Left lobe of liver (tissue), 2 donors: ENCODE data around the gene NLRC3. TPM values are rescaled to one million over a fixed set of nuclear protein-coding genes. Genes with fewer than 3 reads are reported as not detected.

Source experiments
- ATAC-seq: fragments of 200-7000 bp; cut with Tn5 transposase; one replicate; pipeline ENCODE4 v1.9.1; 2020; ENCODE audit warnings: mild to moderate bottlenecking, moderate library complexity
- DNase-seq: peaks from one replicate; pipeline ENCODE4 v3.0.0-alpha.2; 2020; ENCODE audit warnings: low spot score
- total RNA-seq: library from RNA; stranded (reverse); gene quantifications from one replicate; pipeline ENCODE4 v1.2.1, GENCODE V29; 2021
- donor health status: DM: no; HTN: no; CAD: no; lungs with moderate emphysema.
- donor health status: DM: no; HTN: yes; CAD: no.

Gene NLRC3
- total RNA-seq, 1 donor from 2014 or later: 0.81 TPM

DNA sequence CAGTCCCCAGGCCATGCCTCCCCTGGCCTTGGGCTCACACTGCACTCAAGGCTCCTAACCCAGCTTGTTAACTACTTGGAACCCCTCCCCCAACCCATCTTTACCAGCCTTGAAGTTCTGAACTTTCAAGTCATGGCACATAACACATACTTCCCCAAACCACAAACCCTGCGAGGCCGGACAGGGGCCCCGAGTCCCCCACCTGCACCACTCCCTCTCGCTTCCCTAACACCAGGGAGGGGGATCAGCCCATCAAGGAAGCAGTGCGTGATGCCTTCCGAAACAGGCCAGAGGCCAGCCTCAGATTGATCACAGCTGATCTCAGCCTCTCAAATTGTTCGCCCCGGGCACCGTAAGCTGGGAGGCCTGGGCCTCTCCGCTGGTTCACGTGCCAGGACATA is 3.0 kb upstream of the NLRC3 start:
- ATAC-seq: no peak
- no peak for DNase-seq

DNA sequence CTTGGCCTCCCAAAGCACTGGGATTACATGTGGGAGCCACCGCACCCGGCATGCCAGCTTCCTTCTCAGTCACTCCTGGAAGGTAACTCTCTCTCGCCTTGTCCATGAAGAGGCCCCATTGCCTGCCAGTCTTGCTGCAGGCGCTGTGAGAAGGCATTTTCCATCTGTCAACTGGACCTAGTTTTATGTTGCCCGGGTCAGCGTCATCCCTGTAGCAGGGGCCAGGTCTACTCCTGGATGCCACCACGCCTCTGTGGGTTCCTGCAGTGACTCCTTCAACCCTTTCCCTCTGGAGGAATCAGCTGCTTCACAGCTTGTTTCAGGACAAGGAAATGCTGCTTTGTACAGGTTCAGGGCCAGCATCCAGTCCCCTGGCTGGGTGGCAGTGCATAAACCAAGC is 2.6 kb upstream of the NLRC3 start:
- ATAC-seq (no peak), DNase-seq (no peak)

DNA sequence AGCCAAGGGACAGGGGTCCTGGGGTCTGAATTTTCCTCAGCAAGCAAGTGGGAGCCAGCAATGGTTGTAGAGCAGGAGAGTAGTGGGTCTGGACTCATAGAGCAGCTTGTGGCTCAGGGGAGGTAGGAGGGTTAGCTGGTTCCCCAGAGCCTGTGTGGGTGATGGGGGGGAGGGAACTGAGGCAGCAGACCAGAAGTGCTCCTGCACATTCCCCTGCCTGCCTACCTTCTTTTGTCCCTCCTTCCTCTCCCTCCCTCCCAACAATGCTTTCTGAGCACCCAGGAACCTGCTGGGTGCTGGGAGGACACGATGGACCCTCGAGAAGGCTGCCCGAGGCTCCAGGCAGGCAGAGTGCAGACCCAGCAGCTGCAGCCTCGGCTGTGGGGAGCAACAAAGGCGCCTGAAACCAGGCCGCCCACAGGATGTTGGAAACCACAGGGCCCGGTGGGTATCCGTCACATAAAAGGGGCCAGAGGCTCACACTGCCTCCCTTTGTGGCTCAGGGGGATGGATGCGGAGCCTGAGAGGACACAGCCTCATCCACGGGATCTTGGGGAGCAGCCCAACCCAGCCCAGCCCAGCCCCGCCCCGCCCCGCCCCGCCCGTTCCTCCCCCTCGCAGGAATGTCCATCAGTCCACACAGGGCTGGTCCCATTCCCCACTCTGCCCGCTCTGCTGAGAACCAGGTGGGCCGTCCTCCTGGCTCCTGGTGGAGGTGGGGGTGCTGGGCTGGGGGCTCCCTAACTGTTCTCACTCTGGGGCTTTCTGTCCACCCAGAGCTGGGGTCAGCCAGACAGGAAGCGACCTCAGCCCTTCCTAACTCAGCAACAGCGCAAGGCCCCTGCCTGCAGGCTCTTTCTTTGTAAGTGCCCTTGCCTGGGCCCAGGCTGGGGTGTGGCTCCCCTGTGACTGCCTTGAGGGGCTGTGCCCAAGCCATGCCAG is 1.7 kb upstream of the NLRC3 start:
- no peak for DNase-seq

DNA sequence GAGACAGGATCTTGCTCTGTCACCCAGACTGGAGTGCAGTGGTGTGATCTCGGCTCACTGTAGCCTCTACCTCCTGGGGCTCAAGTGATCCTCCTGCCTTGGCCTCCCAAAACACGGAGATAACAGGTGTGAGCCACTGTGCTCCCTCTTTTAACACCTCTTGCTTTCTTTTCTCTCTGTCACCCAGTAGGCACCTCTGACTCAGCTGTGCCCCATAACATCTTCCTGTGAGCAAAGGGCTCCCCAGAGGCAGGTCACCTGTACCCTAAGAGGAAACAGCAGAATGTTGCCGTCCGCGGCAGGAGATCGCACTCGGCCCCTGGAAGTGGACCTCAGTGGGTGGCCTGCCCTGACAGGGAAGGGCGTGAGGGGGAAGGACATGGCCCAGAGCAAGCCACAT is 918 bp upstream of the NLRC3 start:
- ATAC-seq: no peak
- no peak for DNase-seq

More for the DNA sequence above, 1.7 kb upstream of the NLRC3 start:
- ATAC-seq: no peak

DNA sequence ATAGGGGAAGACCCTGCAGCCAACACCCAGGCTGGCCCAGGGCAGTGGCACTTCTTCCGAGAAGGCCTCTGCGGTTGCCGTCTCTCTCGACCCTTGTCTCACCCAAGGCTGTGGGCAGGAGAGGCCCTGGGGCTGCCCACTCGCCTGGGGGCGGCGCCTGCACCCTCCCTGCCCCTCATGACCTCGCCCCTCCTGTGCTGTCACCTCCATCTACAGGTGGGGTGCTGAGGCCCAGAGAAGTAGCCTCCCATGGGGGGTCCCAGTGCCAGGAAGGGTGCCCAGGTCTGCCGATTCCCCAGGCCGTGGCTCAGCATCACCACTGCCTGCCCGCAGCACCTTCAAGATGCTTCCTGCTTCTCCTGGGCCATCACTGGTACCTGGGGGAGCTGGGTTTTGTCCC is 992 bp downstream of the NLRC3 start:
- ATAC-seq (no peak), DNase-seq (no peak)

DNA sequence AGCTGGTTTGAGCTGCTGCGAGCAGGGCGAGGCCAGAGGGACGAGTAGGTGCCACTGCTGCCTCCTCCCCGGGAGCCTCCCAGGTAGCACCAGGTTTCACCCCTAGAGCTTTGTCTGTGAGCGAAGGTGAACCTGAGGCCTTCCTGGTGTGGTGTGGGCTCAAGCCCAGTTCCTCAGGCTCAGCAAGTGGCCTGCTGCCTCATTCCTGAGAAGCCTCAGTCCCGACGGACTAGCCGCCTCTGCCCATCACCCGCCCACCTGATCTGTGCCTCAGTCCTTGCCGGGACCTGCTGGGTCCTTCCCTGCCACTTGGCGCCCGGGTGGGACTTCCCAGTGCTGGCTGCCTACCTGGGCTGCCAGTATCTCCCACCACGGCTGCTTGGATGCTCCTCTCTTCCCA is 1.7 kb downstream of the NLRC3 start:
- no peak for ATAC-seq
- DNase-seq: no peak

DNA sequence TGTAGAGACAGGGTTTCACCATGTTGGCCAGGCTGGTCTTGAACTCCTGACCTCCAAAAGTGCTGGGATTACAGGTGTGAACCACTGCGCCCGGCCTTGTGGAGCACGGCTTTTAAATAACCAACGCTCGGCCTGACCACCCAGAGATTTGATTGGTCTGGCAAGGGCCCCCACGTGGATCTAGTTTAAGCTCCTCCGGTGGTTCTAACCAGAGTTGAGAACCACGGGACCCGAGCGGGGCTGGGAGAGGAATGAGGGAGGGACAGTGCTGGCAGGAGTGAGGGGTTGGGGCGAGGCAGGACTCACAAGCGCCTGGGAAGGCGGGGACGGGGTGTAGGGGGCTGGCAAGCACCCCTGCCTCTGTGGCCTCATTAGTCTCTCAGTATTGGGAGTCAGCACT is 3.0 kb downstream of the NLRC3 start:
- no peak for DNase-seq
- no peak for ATAC-seq

DNA sequence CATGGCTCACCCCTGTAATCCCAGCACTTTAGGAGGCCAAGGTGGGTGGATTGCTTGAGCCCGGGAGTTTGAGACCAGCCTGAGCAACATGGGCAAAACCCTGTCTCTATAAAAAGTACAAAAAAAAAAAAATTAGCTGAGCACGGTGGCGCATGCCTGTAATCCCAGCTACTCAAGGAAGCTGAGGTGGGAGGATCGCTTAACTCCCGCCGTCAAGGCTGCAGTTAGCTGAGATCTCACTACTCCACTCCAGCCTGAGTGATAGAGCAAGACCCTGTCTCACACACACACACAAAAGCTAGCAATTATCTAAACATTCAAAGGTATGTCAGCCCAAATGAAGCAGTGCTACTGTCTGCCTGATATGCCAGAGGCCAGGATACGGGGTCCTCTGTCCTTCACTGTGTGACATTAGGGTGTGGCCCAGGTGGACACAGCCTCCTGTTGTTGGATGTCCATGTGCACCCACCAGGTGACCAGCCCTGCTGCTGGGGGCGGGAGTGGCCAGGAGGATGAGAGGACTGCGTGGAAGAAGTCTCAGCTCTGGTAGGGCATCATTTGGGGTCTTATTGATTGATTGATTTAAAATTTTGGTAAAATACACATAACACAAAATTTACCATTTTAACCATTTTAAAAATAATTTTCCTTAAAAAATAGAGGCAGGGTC is 3.9 kb downstream of the NLRC3 start:
- ATAC-seq (no peak), DNase-seq (no peak)

DNA sequence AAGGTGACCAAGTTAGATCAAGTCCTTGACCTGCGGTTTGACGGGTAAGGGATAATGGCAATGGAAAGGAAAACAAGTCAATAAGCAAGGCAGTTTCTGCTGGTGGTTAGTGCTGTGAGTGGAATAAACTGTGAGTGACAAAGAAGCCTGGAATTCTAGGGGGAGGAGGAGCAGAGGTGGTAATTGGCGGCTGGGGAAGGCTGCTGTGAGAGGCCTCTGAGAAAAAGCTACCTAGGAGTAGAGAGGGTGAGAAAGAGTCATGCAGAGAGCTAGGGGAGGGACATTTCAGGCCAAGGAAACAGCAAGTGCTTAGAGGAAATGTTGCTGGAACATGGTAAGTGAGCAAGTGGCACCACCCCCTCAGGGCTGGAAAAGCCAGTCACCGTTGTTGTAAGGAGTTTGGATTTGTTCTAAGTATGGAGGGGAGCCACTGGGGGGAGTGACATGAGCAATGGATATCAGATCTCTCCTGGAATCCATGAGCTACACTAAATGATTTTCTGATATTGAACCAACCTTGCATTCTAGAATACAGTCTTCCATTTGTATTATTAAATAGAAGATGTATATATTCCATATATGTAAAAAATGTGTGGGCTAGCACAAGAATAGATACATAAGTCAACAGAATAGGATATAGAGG is 6.7 kb downstream of the NLRC3 start:
- DNase-seq (no peak), ATAC-seq (no peak)

DNA sequence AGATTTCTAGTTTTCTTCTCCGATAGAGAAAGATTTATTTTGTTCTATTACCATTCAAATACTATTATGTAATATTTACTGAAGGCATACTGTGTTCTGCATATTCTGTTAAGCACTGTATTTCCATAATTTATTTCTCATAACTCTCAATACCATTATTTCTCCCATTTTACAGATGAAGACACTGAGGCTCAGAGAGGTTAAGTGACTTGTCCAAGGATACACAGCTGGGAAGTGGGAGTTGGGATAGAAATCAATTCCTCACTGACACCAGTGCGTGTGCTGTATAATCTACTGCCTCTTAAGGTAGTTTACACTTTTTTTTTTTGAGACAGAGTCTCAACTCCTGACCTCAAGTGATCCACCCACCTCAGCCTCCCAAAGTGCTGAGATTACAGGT is 7.4 kb downstream of the NLRC3 start:
- DNase-seq: no peak
- ATAC-seq: no peak

DNA sequence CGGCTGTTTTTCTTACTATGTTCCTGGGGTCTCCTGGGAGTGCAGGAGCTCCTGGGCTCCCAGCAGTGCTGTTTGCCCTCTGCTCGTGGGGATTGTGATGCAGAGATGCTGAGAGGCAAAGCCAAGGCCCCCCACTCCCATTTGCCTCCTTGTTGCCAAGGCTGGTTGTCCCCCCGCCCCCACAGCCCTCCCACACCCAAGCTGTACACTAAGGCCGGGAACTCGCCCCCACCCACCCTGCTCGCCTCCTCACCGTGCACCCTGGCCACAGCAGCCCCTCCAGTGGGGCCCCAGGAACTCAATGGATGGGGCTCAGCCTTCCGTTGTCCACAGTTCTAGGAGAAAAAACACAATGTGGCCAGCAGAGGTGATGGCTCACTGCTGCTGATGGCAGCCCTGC is 10.2 kb downstream of the NLRC3 start:
- no peak for ATAC-seq
- no peak for DNase-seq

DNA sequence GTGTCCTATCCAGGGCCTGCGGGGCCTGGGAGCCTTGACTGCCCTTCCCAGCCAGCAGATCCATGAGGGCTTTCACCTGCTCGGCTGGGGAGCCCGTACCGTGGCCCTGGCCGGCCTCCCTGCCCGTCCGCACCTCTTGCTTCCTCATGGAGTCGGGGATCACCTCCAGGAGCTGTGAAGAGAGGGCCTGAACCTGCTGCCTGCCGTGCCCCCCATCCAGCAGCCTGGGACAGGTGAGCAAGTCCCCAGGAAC is 12.4 kb downstream of the NLRC3 start:
- ATAC-seq (no peak), DNase-seq (no peak)

DNA sequence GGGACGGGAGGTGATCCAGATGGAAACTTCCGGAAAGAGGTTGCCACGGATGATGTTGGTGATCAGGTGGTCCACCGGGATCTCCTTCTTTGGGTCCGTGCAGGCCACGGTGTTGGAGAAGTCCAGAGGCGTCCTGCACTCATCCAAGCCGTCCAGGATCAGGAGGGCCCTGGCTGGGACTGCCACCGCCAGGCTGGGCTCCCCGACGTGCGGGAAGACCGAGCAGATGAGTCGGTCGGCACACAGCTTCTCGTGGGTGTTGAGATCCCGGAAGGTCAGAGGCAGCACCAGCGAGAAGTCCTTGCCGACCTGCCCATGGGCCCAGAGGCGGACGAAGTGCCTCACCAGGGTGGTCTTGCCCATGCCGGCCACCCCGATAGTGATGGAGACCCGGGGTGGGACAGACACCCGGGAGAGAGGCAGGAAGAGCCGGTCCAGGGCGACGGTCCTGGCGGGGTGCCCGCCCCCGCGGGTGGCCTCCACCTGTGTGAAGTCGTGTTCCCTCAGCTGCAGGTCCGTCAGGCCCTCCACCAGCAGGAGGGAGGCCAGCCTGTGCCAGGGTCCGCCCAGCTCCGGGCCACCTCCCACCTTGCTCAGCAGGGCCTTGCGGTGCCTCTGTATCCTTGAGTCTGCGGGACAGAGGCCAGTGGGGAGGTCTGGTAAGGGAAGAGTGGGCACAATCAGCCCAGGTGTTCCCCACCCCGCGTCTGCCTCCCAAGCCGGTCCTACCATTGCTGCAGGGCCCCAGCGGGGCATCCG is 12.9 kb downstream of the NLRC3 start:
- DNase-seq: no peak
- ATAC-seq: no peak

DNA sequence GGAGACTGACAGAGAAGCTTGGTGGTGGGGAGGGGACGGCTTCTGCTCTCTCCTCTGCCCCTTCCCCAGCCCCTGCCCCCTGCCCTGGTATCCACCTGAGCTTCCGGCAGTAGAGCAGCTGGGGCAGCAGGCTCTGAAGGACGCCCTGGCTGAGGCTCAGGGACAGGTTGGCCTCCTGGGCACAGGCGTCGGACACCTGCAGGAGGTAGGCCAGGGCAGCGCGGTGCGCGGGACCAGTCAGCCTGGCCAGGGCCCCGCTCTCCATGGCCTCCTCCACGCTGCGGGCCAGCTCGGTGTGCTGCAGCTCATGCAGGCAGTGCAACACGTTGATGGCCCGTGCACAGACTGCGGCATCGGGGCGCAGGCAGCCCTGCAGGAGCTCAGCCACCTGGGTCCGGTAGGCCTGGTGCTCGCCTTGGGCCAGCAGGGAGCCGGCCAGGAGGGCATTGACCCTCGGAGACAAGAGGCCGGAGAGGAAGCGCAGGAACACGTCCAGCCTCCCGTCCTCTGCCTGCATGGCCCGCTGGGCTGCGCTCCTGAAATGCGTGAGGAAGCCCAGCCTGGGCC is 14.2 kb downstream of the NLRC3 start:
- DNase-seq: no peak
- ATAC-seq: no peak

DNA sequence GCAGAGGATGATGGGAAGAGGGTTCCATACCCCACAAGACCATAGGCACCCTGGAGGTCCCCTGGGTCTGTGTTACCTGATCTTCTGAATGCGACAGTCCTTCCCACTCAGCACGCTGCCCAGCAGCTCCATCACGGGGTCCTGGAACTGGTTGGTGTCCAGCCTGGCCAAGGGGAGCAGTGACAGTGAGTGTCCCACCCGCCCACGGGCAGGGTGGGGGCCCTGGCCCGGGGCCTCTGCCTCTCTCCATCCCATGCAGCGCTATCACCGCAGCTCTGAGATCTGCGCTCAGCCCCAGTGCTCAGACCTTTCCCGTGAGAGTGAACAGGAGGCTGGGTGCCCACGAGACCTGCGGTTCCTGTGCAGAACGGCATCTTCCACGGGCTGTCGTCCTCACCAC is 15.6 kb downstream of the NLRC3 start:
- ATAC-seq: no peak

DNA sequence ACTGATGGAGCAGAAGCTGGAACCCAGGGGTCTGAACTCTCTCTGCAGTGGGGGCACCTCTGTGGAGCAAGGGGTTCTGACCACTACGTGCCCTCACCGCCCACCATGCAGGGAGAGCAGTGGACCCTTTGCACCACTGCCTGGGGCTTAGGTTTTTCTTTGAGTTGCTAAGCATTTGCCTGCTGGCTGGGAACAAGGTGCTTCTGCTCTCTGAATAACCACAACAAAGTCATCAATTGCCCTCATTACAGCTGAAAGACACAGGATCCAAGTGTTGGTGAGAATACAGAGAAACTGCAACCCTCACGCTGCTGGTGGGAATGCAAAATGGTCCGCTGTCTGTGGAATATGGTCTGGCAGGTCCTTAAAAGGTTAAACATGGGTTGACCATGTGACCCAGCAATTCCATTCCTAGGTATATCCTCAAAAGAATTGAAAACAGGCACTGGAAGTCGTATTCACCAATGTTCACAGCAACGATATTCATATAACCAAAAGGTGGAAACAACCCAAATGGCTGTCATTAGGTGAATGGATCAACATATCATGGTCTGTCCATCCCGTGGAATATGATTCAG is 22.8 kb downstream of the NLRC3 start:
- no peak for DNase-seq
- no peak for ATAC-seq

More for the DNA sequence above, 15.6 kb downstream of the NLRC3 start:
- DNase-seq: no peak

DNA sequence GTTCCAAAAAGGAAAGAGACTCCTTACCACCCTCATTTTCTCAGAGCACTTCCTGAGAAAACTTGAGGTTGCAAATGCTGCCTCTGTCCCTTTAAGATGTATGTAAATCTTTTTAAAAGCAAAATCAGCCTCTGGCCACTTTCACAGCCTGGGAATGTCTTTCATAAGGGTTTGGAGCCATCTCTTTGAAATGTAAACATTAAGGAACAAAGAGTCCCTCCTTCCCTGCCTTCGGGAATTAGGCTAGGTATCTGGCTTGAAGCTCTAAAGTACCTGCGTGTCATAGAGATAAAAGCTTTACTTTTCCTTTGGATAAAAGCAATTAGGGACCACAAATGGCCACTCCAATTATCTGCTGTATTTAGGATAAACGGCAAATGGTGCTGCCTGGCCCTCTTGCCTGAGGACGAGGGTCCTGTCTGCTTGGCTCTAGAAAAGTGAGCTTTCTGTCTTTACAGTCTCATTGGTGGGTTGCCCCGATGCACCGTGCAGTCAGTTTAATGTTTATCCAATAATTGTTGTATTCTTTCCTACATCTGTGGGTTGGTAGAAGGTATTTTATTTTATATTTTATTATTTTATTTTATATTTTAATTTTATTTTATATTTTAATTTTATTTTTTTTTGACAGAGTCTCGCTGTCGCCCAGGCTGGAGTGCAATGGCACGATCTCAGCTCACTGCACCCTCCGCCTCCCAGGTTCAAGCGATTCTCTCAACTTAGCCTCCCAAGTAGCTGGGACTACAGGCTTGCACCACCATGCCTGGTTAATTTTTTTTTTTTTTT is 23.9 kb downstream of the NLRC3 start:
- DNase-seq: no peak
- no peak for ATAC-seq

DNA sequence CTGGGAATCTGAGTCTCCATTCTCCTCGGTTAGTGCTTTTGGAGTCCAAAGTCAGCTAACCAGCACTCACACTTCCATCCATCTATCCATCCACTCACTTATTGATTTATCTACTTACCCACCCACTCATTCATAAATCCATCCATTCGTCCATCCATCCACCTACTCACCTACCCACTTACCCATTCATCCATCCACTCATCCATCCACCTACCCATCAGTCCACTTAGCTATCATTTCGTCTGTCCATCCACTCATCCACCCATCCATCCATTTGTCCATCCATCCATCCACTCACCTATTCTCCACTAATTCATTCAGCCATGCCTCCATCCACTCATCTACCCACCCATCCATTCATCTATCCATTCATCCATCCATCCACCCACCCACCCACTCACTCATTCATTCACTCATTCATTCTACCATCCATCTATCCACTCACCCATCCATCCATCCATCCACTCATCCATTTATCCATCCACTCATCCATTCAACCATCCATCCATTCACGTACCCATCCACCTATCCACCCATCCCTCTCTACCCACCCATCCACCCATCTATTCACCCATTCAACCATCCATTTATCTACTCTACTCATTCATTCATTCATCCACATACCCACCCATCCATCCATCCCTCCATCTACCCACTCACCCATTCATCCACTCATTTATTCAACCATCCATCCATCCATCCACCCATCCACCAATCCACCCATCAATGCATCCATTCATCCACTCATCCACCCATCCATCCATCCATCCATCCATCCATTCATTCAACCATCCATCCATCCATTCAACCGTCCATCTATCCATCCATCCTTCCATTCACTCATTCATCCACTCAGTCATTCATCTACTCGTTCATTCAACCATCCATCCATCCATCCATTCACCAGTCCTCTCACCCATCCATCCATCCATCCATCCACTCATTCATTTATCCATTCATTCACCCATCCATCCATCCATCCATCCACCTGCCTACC is 26.1 kb downstream of the NLRC3 start:
- ATAC-seq: no peak
- no peak for DNase-seq

DNA sequence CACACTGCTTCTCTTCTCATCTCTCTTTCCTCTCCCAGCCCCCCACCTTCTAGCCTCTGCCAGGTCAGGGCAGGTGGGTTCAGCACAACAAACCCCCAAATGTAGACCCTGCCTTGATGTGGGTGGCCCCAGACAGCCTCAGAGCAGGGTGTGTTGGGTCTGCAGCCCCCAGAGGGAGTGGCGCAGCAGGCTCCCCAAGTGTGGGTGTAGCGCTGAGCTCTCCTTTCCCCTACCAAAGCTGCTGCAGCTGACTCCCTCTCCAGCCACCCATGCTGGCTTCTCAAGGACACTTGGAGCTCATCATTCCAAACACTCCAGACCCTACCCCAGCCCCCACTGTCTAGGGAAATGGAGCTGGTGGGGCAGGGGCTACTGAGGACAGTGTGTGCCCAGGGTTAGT is 27.3 kb downstream of the NLRC3 start:
- ATAC-seq: no peak
- no peak for DNase-seq
